Right lobe of liver (tissue), 4 donors: ENCODE measurements around the gene TRPC4AP.

Experiments
- CTCF ChIP-seq, 4 donors: fragments of 200-600 bp in 3 of 4; fragments of 450-650 bp in 1 of 4; IDR thresholded peaks; one replicate each; pipeline versions ENCODE4 v1.5.1 to v1.8.0; 2016 to 2022; ENCODE audit warnings: antibody characterized with exemption in 4 of 4, mild to moderate bottlenecking in 2 of 4
- POLR2A ChIP-seq: fragments of 450-650 bp; IDR thresholded peaks from one replicate; pipeline ENCODE4 v1.6.1; 2017; ENCODE audit warnings: antibody characterized with exemption, mild to moderate bottlenecking
- donor health status: DM: no; HTN: no; CAD: no.
- donor health status: DM: no; HTN: no; CAD: no.
- donor health status: DM: no; HTN: yes; CAD: no.

GRCh38 chr20:34964486-34964885 is 128.1 kb downstream of the TRPC4AP start:
- no peak for TF ChIP-seq CTCF (IDR thresholded peaks at IDR 0.05)
- TF ChIP-seq POLR2A, result no peak
